ENCODE results near the gene CPLANE2.
"Not testable (repeated sequence)": the region's sequence is repeated elsewhere in the genome, so short reads cannot be mapped to it uniquely, and the experiment has no call there.

CPLANE2 gene

GRCh38 chr1:16249596-16250241 lies 12.7 kb upstream of the CPLANE2 start:
- DNase-seq = no peak

GRCh38 chr1:16248603-16249516 lies 11.9 kb upstream of the CPLANE2 start:
- DNase-seq = peak in 44 of 51 donors; percentile 16 to 86 (median 66)

- no peak for DNase-seq
Observed at GRCh38 chr1:16248007-16248436, 11.0 kb upstream of the CPLANE2 start.

GRCh38 chr1:16247441-16247840 lies 10.5 kb upstream of the CPLANE2 start:
- no peak for DNase-seq

GRCh38 chr1:16246961-16247360 lies 10.0 kb upstream of the CPLANE2 start:
- no peak for DNase-seq

GRCh38 chr1:16246239-16246638 lies 9.3 kb upstream of the CPLANE2 start:
- not testable (repeated sequence) for DNase-seq

- DNase-seq = no peak
Observed at GRCh38 chr1:16245476-16246196, 8.7 kb upstream of the CPLANE2 start.

GRCh38 chr1:16244650-16245285 lies 7.8 kb upstream of the CPLANE2 start:
- no peak for DNase-seq

- peak in 43 of 51 donors; percentile 9 to 79 (median 47) for DNase-seq
Observed at GRCh38 chr1:16243936-16244649, 7.1 kb upstream of the CPLANE2 start.

GRCh38 chr1:16243215-16243610 lies 6.2 kb upstream of the CPLANE2 start:
- no peak for DNase-seq

- DNase-seq = no peak
Observed at GRCh38 chr1:16242556-16243214, 5.7 kb upstream of the CPLANE2 start.

GRCh38 chr1:16241221-16241708 lies 4.3 kb upstream of the CPLANE2 start:
- DNase-seq = no peak

- no peak for DNase-seq
Observed at GRCh38 chr1:16239972-16240491, 3.0 kb upstream of the CPLANE2 start.

GRCh38 chr1:16237343-16237830 lies 404 bp upstream of the CPLANE2 start:
- no peak for DNase-seq

GRCh38 chr1:16235944-16236510 lies 956 bp downstream of the CPLANE2 start:
- DNase-seq = peak in 2 of 51 donors; percentile 55 to 56

- DNase-seq = no peak
Observed at GRCh38 chr1:16235347-16235746, 1.6 kb downstream of the CPLANE2 start.

GRCh38 chr1:16233431-16233830 lies 3.6 kb downstream of the CPLANE2 start:
- DNase-seq = no peak

- DNase-seq = no peak
Observed at GRCh38 chr1:16232316-16232710, 4.7 kb downstream of the CPLANE2 start.
